ENCODE data around the gene URB1.
A peak's percentile ranks its signal among the peaks of the same experiment; 100 is the strongest.

URB1 gene

DNA sequence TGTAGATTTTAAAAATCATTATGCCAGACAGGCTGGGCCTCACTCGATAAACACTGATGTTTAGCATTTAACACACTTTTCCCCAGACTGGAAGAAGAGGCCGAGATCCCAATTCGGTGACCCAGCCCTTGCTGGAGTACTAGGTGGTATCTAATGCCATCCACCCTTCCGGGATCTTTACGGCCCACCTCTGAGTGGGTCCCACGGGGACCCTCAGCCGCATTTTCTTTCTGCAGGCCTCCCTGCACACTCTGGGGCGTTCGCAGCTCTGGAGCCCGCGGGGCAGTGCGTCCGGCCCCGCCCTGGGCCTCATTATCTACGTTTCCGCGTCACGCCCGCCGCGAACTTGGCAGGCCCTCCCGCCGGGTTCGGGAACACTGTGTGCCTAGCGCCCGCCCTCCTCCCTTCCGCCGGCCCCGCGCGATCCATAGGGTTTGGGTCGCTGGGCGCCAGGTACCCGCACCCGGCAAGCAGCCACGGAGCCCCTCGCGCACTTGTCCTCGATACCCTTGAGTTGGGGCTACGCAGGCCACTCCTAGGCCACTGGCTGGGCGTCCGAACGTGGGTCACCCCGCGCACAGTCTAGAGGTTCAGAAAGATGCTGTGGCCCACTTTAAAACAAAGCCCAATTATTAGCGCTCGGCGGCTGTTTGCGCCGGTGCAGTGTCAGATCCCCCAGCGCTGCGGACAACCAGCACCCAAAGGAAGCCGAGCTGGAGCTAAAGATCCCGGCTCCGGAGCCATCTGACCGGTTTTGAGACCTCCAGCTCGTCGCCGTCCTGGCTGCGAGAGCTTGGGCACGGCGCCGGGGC lies 18.7 kb upstream of the URB1 start (continued):
- TF ChIP-seq, protein P1, sequence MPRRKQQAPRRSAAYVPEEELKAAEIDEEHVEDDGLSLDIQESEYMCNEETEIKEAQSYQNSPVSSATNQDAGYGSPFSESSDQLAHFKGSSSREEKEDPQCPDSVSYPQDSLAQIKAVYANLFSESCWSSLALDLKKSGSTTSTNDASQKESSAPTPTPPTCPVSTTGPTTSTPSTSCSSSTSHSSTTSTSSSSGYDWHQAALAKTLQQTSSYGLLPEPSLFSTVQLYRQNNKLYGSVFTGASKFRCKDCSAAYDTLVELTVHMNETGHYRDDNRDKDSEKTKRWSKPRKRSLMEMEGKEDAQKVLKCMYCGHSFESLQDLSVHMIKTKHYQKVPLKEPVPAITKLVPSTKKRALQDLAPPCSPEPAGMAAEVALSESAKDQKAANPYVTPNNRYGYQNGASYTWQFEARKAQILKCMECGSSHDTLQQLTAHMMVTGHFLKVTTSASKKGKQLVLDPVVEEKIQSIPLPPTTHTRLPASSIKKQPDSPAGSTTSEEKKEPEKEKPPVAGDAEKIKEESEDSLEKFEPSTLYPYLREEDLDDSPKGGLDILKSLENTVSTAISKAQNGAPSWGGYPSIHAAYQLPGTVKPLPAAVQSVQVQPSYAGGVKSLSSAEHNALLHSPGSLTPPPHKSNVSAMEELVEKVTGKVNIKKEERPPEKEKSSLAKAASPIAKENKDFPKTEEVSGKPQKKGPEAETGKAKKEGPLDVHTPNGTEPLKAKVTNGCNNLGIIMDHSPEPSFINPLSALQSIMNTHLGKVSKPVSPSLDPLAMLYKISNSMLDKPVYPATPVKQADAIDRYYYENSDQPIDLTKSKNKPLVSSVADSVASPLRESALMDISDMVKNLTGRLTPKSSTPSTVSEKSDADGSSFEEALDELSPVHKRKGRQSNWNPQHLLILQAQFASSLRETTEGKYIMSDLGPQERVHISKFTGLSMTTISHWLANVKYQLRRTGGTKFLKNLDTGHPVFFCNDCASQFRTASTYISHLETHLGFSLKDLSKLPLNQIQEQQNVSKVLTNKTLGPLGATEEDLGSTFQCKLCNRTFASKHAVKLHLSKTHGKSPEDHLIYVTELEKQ (tag by site-specific recombination; IDR thresholded peaks at IDR 0.05; ENCODE audit: borderline replicate concordance), result no peak
- TF ChIP-seq, protein P2, sequence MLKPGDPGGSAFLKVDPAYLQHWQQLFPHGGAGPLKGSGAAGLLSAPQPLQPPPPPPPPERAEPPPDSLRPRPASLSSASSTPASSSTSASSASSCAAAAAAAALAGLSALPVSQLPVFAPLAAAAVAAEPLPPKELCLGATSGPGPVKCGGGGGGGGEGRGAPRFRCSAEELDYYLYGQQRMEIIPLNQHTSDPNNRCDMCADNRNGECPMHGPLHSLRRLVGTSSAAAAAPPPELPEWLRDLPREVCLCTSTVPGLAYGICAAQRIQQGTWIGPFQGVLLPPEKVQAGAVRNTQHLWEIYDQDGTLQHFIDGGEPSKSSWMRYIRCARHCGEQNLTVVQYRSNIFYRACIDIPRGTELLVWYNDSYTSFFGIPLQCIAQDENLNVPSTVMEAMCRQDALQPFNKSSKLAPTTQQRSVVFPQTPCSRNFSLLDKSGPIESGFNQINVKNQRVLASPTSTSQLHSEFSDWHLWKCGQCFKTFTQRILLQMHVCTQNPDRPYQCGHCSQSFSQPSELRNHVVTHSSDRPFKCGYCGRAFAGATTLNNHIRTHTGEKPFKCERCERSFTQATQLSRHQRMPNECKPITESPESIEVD (tag by site-specific recombination; IDR thresholded peaks at IDR 0.05), result no peak
- TF ChIP-seq GLIS1 (tag by site-specific recombination; IDR thresholded peaks at IDR 0.05) (peak; percentile 62), ZNF266 (tag by site-specific recombination; IDR thresholded peaks at IDR 0.05; ENCODE audit: low read depth) (no peak), ZSCAN23 (tag by site-specific recombination; IDR thresholded peaks at IDR 0.05) (peak; percentile 69; the same call in 1 of the 2 replicates), ZNF10 (tag by site-specific recombination; IDR thresholded peaks at IDR 0.05) (no peak), ZNF623 (tag by site-specific recombination; IDR thresholded peaks at IDR 0.05) (0 out of 2 replicates have a peak, but pooled peaks have one; percentile 6), ZNF664 (tag by site-specific recombination; IDR thresholded peaks at IDR 0.05) (no peak), SP2 (tag by site-specific recombination; IDR thresholded peaks at IDR 0.05) (peak; percentile 83), ZBTB17 (tag by site-specific recombination; IDR thresholded peaks at IDR 0.05) (peak; percentile 69), KLF8 (tag by site-specific recombination; IDR thresholded peaks at IDR 0.05) (peak; percentile 80)
- TF ChIP-seq, protein P3, sequence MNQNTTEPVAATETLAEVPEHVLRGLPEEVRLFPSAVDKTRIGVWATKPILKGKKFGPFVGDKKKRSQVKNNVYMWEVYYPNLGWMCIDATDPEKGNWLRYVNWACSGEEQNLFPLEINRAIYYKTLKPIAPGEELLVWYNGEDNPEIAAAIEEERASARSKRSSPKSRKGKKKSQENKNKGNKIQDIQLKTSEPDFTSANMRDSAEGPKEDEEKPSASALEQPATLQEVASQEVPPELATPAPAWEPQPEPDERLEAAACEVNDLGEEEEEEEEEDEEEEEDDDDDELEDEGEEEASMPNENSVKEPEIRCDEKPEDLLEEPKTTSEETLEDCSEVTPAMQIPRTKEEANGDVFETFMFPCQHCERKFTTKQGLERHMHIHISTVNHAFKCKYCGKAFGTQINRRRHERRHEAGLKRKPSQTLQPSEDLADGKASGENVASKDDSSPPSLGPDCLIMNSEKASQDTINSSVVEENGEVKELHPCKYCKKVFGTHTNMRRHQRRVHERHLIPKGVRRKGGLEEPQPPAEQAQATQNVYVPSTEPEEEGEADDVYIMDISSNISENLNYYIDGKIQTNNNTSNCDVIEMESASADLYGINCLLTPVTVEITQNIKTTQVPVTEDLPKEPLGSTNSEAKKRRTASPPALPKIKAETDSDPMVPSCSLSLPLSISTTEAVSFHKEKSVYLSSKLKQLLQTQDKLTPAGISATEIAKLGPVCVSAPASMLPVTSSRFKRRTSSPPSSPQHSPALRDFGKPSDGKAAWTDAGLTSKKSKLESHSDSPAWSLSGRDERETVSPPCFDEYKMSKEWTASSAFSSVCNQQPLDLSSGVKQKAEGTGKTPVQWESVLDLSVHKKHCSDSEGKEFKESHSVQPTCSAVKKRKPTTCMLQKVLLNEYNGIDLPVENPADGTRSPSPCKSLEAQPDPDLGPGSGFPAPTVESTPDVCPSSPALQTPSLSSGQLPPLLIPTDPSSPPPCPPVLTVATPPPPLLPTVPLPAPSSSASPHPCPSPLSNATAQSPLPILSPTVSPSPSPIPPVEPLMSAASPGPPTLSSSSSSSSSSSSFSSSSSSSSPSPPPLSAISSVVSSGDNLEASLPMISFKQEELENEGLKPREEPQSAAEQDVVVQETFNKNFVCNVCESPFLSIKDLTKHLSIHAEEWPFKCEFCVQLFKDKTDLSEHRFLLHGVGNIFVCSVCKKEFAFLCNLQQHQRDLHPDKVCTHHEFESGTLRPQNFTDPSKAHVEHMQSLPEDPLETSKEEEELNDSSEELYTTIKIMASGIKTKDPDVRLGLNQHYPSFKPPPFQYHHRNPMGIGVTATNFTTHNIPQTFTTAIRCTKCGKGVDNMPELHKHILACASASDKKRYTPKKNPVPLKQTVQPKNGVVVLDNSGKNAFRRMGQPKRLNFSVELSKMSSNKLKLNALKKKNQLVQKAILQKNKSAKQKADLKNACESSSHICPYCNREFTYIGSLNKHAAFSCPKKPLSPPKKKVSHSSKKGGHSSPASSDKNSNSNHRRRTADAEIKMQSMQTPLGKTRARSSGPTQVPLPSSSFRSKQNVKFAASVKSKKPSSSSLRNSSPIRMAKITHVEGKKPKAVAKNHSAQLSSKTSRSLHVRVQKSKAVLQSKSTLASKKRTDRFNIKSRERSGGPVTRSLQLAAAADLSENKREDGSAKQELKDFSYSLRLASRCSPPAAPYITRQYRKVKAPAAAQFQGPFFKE (tag by site-specific recombination; IDR thresholded peaks at IDR 0.05; ENCODE audit: borderline replicate concordance), result peak; percentile 90
- TF ChIP-seq, protein P4, sequence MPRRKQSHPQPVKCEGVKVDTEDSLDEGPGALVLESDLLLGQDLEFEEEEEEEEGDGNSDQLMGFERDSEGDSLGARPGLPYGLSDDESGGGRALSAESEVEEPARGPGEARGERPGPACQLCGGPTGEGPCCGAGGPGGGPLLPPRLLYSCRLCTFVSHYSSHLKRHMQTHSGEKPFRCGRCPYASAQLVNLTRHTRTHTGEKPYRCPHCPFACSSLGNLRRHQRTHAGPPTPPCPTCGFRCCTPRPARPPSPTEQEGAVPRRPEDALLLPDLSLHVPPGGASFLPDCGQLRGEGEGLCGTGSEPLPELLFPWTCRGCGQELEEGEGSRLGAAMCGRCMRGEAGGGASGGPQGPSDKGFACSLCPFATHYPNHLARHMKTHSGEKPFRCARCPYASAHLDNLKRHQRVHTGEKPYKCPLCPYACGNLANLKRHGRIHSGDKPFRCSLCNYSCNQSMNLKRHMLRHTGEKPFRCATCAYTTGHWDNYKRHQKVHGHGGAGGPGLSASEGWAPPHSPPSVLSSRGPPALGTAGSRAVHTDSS (tag by site-specific recombination; IDR thresholded peaks at IDR 0.05), result no peak
- TF ChIP-seq, protein P5, sequence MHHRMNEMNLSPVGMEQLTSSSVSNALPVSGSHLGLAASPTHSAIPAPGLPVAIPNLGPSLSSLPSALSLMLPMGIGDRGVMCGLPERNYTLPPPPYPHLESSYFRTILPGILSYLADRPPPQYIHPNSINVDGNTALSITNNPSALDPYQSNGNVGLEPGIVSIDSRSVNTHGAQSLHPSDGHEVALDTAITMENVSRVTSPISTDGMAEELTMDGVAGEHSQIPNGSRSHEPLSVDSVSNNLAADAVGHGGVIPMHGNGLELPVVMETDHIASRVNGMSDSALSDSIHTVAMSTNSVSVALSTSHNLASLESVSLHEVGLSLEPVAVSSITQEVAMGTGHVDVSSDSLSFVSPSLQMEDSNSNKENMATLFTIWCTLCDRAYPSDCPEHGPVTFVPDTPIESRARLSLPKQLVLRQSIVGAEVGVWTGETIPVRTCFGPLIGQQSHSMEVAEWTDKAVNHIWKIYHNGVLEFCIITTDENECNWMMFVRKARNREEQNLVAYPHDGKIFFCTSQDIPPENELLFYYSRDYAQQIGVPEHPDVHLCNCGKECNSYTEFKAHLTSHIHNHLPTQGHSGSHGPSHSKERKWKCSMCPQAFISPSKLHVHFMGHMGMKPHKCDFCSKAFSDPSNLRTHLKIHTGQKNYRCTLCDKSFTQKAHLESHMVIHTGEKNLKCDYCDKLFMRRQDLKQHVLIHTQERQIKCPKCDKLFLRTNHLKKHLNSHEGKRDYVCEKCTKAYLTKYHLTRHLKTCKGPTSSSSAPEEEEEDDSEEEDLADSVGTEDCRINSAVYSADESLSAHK (tag by site-specific recombination; IDR thresholded peaks at IDR 0.05), result no peak

Data from HEK293 (cell line).